GM06990 (cell line): ENCODE measurements around the gene TENM4.
A peak's percentile ranks its signal among the peaks of the same experiment; 100 is the strongest.

Experiments used
- DNase-seq: peaks from one replicate; pipeline ENCODE4 v3.0.0-alpha.2; 2011; ENCODE audit not compliant: insufficient read length; ENCODE audit errors: extremely low read depth
- H3K27me3 ChIP-seq: replicated peaks from 2 replicates; pipeline ENCODE4 v1.6.0; 2011; ENCODE audit warnings: low read length; ENCODE audit not compliant: control insufficient read depth, insufficient read depth
- H3K36me3 ChIP-seq: 2 replicates; pipeline ENCODE4 v1.5.1; 2011; ENCODE audit warnings: low read length; ENCODE audit not compliant: control insufficient read depth, insufficient read depth
- H3K4me3 ChIP-seq: replicated peaks from 2 replicates; pipeline ENCODE4 v1.5.1; 2011; ENCODE audit warnings: low read depth, mild to moderate bottlenecking, control low read depth, low read length
- CTCF ChIP-seq: IDR thresholded peaks from 2 replicates; pipeline ENCODE4 v1.5.1; 2011; ENCODE audit warnings: low read length, control low read depth, mild to moderate bottlenecking, inconsistent platforms; ENCODE audit not compliant: insufficient read depth, poor library complexity, severe bottlenecking

Gene TENM4

GRCh38 chr11:79160791-79161403 lies 279.9 kb downstream of the TENM4 start:
- no peaks in the 10 kb centered on the region for H3K36me3 ChIP-seq
- DNase-seq: no peak
- peak; percentile 74 for TF ChIP-seq CTCF

GRCh38 chr11:79159657-79160450 lies 281.0 kb downstream of the TENM4 start:
- DNase-seq: no peak
- peak; percentile 4 for TF ChIP-seq CTCF
- no peak overlapping the region for H3K4me3 ChIP-seq
- H3K36me3 ChIP-seq: no peaks in the 10 kb centered on the region
- no peaks in the 10 kb centered on the region for H3K27me3 ChIP-seq

More at GRCh38 chr11:79160791-79161403, 279.9 kb downstream of the TENM4 start:
- no peaks in the 10 kb centered on the region for H3K27me3 ChIP-seq
- no peak overlapping the region for H3K4me3 ChIP-seq

- H3K4me3 ChIP-seq: no peak overlapping the region
- no peak for TF ChIP-seq CTCF
- no peak for DNase-seq
- H3K27me3 ChIP-seq: no peaks in the 10 kb centered on the region; the same call in 1 of the 2 replicates
- no peaks in the 10 kb centered on the region for H3K36me3 ChIP-seq
These were observed 283.1 kb downstream of the TENM4 start for GRCh38 chr11:79157738-79158137.

GRCh38 chr11:79156031-79156430 lies 284.8 kb downstream of the TENM4 start:
- DNase-seq: no peak
- no peaks in the 10 kb centered on the region for H3K36me3 ChIP-seq
- no peak overlapping the region for H3K4me3 ChIP-seq
- no peaks in the 10 kb centered on the region; the same call in 1 of the 2 replicates for H3K27me3 ChIP-seq
- TF ChIP-seq CTCF: no peak

- H3K27me3 ChIP-seq: no peaks in the 10 kb centered on the region; the same call in 1 of the 2 replicates
- no peak for TF ChIP-seq CTCF
- no peaks in the 10 kb centered on the region for H3K36me3 ChIP-seq
- no peak overlapping the region for H3K4me3 ChIP-seq
- no peak for DNase-seq
These were observed 285.6 kb downstream of the TENM4 start for GRCh38 chr11:79155237-79155636.
